GM12864 (cell line): ENCODE measurements around the gene HOXD8.

Experiments used
- DNase-seq: peaks from one replicate; pipeline ENCODE4 v3.0.0-alpha.2; 2011; ENCODE audit warnings: low read depth
- H3K4me3 ChIP-seq: 2 replicates; pipeline ENCODE4 v1.5.1; 2011; ENCODE audit warnings: mild to moderate bottlenecking, low read depth, low read length, control low read depth
- TF ChIP-seq, protein P1 (sequence below): IDR thresholded peaks from 2 replicates; pipeline ENCODE4 v1.5.1; 2011; ENCODE audit warnings: low read depth, mild to moderate bottlenecking, moderate library complexity, low read length, control low read depth, inconsistent platforms; ENCODE audit errors: missing control alignments

Gene HOXD8

DNA sequence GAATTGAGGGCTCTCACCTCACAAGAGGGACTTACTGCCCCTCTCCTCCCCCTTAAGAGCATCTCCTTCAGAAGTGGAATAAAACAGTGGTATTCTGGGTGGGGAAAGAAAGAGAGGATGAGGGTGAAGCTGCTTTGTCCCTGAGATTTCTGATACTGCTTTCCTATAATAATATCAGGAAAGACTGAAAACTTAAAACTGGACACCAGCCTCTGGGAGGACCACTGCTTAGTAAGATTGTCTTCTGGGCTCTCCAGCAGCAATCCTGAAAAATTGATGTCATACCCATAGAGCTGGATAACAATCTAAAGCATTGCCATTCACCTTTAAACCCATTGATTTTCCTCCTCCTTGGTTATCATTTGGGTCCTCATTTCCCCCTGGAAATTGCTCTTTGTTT, 17.1 kb downstream of the HOXD8 start:
- TF ChIP-seq, protein P1, sequence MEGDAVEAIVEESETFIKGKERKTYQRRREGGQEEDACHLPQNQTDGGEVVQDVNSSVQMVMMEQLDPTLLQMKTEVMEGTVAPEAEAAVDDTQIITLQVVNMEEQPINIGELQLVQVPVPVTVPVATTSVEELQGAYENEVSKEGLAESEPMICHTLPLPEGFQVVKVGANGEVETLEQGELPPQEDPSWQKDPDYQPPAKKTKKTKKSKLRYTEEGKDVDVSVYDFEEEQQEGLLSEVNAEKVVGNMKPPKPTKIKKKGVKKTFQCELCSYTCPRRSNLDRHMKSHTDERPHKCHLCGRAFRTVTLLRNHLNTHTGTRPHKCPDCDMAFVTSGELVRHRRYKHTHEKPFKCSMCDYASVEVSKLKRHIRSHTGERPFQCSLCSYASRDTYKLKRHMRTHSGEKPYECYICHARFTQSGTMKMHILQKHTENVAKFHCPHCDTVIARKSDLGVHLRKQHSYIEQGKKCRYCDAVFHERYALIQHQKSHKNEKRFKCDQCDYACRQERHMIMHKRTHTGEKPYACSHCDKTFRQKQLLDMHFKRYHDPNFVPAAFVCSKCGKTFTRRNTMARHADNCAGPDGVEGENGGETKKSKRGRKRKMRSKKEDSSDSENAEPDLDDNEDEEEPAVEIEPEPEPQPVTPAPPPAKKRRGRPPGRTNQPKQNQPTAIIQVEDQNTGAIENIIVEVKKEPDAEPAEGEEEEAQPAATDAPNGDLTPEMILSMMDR, result no peak
- H3K4me3 ChIP-seq, result no peak overlapping the region
- no peak for DNase-seq

DNA sequence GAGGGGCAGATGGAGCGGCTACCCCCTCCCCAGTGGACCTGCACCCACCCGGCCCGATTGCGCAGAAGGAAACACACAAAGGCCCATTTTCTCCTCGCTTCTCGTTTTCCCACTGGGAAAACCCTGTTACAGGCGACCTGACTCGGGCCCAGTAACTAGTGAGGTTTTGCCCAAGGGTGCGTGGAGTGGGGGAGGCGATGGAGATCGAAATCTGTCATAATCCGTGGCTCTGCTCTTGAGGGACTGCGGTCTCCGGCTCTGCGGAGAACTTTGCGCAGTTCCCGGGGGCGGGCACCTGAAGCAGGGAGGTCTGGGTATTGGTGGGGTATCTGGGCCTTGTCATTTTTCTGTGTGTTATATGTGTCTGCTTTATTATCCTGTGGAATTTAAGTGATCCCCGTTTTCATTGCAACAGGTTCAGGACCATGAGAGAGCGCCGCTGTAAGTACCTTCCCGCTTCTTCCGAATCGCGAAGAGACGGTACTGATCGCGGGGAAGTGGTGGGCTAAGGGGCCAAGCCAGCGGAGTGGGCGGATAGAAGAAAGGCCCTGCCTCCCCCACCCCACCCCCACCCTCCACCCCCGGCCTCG, 17.8 kb downstream of the HOXD8 start:
- DNase-seq, result no peak
- no peak overlapping the region for H3K4me3 ChIP-seq
- TF ChIP-seq, protein P1, result no peak

DNA sequence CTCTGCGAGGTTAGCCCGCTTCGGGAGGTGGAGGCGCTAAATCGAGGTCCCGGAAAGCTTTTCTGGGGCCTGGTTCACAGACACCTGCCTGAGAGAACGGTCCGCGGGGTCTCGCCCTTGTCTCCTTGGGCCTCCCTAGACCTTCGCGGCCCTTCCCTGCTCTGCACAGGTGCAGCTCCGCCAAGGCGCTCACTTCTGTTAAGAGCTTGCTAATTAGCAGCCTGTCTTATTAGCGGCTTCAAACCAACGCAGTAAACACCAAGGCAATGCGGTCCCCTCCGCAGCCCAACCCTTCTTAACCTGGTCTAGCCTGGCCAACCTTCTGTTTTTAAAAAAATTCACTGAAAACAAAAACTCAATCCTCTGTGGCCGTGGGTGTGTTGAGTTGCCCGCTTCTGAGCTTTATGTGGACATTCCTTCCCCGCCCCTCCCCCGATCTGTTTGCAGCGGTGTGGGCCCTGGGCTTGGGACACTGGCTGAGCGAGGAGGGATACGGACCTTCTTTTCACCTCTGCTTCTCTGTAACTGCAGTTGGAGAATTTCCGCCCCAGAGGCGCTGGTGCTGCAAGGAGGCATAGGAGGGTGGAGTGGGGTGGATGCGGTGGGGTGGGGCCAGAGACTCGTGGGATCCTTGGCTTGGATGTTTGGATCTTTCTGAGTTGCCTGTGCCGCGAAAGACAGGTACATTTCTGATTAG, 18.4 kb downstream of the HOXD8 start:
- H3K4me3 ChIP-seq, result no peak overlapping the region
- no peak for DNase-seq
- TF ChIP-seq, protein P1, result no peak

DNA sequence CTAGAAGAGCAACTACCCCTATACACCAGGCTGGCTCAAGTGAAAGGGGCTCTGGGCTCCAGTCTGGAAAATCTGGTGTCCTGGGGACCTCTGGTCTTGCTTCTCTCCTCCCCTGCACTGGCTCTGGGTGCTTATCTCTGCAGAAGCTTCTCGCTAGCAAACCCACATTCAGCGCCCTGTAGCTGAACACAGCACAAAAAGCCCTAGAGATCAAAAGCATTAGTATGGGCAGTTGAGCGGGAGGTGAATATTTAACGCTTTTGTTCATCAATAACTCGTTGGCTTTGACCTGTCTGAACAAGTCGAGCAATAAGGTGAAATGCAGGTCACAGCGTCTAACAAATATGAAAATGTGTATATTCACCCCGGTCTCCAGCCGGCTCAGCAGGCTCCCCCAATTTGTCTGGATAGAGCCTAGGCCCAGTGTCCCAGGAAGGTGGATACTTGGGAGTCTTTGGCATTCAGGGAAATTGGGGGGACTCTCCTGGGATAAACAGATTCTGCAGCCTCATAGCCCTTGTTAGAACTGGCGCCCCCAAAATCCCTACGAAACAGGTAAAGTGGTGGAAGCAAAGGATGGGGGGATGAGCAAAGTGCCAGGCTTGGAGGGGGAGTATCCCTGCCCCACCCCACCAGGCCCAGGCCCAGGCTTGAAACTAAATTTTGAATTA, 19.4 kb downstream of the HOXD8 start:
- TF ChIP-seq, protein P1, result no peak
- H3K4me3 ChIP-seq, result no peak overlapping the region
- no peak for DNase-seq

DNA sequence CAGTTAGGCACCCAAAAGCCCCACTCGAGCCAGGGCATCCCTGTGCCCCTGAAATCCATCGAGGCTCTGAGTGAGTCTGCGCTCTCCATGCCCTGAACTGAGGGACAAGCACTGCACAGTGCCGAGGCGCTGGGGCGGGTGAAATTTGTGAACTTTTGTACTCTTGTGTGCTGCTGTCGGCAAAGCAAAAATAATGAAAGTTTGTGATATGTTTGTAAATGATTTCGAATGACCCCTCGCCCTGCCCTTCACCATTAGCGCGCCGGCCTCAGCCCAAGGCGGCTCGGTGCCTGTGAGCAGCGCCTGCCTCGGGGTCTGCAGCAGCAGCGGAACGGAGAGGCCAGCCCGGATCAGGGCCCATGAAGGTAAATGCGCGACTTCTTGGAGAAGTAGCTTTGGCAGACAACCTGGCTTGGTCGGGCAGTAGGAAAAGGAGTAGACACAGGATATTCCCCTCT, 20.0 kb downstream of the HOXD8 start:
- no peak for DNase-seq
- TF ChIP-seq, protein P1, result no peak
- H3K4me3 ChIP-seq, result no peak overlapping the region

DNA sequence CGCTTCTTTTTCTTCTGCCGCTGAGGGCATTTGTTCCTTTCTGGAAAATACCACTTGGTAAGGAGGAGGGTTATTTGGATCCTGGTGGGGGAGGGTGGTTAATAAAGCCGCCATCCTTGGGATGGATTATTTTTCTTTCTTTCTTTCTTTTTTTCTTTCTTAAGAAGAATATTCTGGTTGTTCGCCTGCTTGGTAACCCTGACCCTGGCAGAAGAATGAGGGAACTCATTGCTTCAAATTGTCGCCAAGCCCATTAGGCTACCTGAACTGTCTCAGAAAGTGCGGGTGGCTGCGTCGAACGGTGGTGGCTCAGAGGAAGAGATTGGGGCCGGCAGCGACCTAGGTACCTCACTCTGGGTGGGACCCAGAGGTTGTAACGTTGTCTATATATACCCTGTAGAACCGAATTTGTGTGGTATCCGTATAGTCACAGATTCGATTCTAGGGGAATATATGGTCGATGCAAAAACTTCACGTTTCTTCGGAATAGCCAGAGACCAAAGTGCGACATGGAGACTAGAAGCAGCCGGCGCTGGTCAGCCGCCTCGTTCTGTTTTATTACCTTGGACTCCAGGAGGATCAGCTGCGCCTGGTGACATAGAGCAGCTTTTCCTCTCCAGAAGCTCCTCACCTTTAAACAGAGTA, 20.6 kb downstream of the HOXD8 start:
- DNase-seq, result no peak
- H3K4me3 ChIP-seq, result no peak overlapping the region
- TF ChIP-seq, protein P1, result no peak
